ENCODE measurements around the gene PTPRN2. TPM values are rescaled to one million over a fixed set of nuclear protein-coding genes. Genes with fewer than 3 reads are reported as not detected.
"Not testable (repeated sequence)": the region's sequence is repeated elsewhere in the genome, so short reads cannot be mapped to it uniquely, and the experiment has no call there.

The PTPRN2 gene
- total RNA-seq, 2 donors from 2014 or later = 30.3 to 40.7 TPM

- ATAC-seq = no peak
- DNase-seq = no peak
- intact Hi-C loops (cut with DNase I, micrococcal nuclease) = no loop called here
These were observed 144.5 kb downstream of the PTPRN2 start for GRCh38 chr7:158443014-158443687.

- ATAC-seq (peak; percentile 39), DNase-seq (no peak)
- intact Hi-C loops (cut with DNase I, micrococcal nuclease) = no loop called here
These were observed 145.4 kb downstream of the PTPRN2 start for GRCh38 chr7:158442260-158442659.

DNA sequence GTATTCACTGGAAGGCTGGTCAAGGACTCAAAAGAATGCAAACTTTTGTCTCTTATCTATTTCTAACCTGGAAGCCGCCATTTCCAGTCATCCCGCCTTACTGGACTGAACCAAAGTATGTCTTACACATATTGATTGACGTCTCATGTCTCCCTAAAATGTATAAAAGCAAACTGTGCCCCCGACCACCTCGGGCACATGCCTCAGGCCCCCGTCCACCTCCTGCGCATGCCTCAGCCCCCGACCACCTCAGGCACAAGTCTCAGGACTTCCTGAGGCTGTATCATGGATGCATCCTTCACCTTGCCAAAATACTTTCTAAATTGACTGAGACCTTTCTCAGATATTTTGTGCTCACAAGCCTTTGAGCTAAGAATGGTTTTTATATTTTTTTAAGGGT lies 148.6 kb downstream of the PTPRN2 start:
- intact Hi-C loops (cut with DNase I, micrococcal nuclease) = no loop called here
- no peak for ATAC-seq
- no peak for DNase-seq

- DNase-seq = peak; percentile 83 to 89
These were observed 155.0 kb downstream of the PTPRN2 start for GRCh38 chr7:158432369-158433341.

DNA sequence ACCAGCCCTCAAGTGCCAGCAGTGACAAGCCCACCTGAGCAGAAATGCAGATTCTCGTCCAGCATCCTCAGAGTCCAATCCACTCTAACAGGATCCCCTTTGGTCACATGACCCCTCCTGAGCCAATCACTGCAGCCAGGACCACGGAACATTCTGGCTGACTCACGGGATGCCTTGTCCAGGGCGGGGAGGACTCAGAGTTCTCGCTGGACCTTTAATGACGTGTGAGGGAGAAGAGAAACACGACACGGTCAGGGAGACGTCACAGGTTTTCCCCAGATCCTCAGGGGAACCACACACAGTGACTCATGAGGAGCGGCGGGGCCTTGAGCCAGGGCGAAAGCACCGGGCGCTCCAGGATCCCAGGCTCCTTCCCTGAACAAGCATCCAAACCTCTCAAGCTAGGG lies 155.7 kb downstream of the PTPRN2 start:
- peak; percentile 48 for ATAC-seq

More at GRCh38 chr7:158432369-158433341, 155.0 kb downstream of the PTPRN2 start:
- ATAC-seq = peak; percentile 87
- intact Hi-C loops (cut with DNase I, micrococcal nuclease) = no loop called here

GRCh38 chr7:158431055-158431940 lies 156.3 kb downstream of the PTPRN2 start:
- ATAC-seq = no peak
- intact Hi-C loops (cut with DNase I, micrococcal nuclease) = no loop called here
- no peak for DNase-seq

More for the DNA sequence above, 155.7 kb downstream of the PTPRN2 start:
- peak; percentile 47 to 90 for DNase-seq
- intact Hi-C loops (cut with DNase I, micrococcal nuclease) = no loop called here

DNA sequence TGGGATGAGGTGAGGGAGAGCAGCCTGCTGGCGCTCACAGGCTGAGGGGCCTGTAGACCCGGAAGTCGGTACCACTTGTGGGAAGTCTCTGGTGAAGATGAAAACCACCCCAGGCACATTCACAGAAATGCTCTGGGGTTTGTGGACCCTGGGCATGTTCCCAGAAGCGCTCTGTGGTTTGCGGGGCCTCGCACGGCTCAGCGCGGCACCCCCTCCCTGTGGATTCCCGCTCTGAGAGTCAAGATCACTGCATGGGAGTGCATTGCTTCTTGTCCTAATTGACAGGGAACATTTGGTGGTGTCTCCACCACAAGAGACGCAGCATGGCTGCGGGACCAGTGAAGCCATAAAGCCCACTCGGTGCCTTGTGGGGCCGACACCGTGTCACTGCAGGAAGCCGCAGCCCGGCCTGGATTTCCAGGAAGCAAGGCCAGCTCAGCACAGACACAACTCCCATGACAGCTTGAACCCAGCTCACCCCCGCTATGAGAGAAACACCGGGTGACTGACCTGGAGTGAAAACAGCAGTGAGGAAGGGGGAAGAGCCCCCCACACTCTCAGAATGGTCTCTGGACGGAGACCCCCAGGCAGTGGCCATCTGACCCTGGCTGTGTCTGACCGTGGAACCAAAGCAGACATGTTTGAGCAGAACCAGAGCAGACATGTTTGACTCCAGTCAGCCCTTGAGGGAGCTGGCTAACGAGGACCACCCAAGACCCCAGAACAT lies 157.2 kb downstream of the PTPRN2 start:
- intact Hi-C loops (cut with DNase I, micrococcal nuclease) = no loop called here
- ATAC-seq (no peak), DNase-seq (no peak)

DNA sequence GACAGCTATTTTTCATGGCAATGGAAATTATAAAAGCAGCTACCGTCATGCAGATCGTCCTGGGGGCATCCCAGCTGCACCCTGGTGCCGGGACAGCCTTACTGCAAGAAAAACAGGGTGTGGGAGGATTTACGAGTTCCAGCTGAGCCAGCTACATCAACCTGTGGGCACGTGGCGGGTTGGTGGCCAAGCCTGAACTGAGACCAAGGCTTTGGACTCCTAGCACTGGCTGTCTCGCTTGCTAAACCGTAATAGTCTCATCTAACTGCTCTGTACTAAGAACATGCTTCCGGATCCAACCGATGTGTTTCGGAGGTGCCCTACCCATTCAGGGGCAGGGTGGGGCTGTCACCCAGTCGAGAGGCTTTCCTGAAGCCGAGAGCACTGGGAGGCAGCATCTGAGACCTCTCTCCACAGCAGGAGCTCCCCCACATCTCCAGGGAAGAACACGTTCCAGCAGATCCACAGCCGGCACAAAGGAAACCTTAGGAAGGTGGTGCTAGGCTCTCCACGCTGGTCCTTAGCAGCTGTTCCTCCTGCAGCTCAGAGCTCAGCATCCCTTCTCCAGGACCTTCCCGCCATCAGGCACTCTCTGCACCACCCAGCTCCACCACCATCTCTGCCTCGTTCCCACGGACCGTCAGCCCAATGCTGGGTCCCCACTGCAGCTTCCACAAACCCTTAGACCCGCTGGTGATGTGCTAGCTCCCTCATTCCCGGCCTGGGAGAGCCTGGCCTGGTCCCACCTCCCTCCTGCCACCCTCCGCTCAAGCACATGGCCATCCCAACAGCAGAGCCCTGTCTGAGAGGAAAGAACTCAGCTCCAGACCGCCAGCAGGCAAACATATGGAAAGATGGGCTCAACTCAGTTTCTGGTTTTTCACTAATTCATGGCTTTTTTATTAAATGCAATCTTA lies 158.5 kb downstream of the PTPRN2 start:
- DNase-seq (peak in 1 of 2 donors; percentile 26), ATAC-seq (peak; percentile 22)
- intact Hi-C loops (cut with DNase I, micrococcal nuclease) = no loop called here

GRCh38 chr7:158428131-158428836 lies 159.3 kb downstream of the PTPRN2 start:
- DNase-seq (no peak), ATAC-seq (no peak)
- intact Hi-C loops (cut with DNase I, micrococcal nuclease) = no loop called here

GRCh38 chr7:158425676-158426075 lies 161.9 kb downstream of the PTPRN2 start:
- DNase-seq; intact Hi-C loops (cut with DNase I, micrococcal nuclease); ATAC-seq: not testable (repeated sequence)

GRCh38 chr7:158424531-158424930 lies 163.1 kb downstream of the PTPRN2 start:
- ATAC-seq = no peak
- DNase-seq = no peak

GRCh38 chr7:158424011-158424410 lies 163.6 kb downstream of the PTPRN2 start:
- DNase-seq = no peak
- intact Hi-C loops (cut with DNase I, micrococcal nuclease) = no loop called here
- ATAC-seq = no peak

More at GRCh38 chr7:158424531-158424930, 163.1 kb downstream of the PTPRN2 start:
- intact Hi-C loops (cut with DNase I, micrococcal nuclease) = no loop called here

- intact Hi-C loops (cut with DNase I, micrococcal nuclease) = no loop called here
- DNase-seq (no peak), ATAC-seq (no peak)
These were observed 164.6 kb downstream of the PTPRN2 start for GRCh38 chr7:158422887-158423560.

- no peak for DNase-seq
These were observed 165.3 kb downstream of the PTPRN2 start for GRCh38 chr7:158422196-158422886.

GRCh38 chr7:158421361-158421760 lies 166.3 kb downstream of the PTPRN2 start:
- intact Hi-C loops (cut with DNase I, micrococcal nuclease) = no loop called here
- no peak for DNase-seq
- ATAC-seq = no peak

More at GRCh38 chr7:158422196-158422886, 165.3 kb downstream of the PTPRN2 start:
- intact Hi-C loops (cut with DNase I, micrococcal nuclease) = no loop called here
- ATAC-seq = no peak
